ENCODE results near the gene NFILZ.
"Not testable (repeated sequence)": the region's sequence is repeated elsewhere in the genome, so short reads cannot be mapped to it uniquely, and the experiment has no call there.

NFILZ gene

DNA sequence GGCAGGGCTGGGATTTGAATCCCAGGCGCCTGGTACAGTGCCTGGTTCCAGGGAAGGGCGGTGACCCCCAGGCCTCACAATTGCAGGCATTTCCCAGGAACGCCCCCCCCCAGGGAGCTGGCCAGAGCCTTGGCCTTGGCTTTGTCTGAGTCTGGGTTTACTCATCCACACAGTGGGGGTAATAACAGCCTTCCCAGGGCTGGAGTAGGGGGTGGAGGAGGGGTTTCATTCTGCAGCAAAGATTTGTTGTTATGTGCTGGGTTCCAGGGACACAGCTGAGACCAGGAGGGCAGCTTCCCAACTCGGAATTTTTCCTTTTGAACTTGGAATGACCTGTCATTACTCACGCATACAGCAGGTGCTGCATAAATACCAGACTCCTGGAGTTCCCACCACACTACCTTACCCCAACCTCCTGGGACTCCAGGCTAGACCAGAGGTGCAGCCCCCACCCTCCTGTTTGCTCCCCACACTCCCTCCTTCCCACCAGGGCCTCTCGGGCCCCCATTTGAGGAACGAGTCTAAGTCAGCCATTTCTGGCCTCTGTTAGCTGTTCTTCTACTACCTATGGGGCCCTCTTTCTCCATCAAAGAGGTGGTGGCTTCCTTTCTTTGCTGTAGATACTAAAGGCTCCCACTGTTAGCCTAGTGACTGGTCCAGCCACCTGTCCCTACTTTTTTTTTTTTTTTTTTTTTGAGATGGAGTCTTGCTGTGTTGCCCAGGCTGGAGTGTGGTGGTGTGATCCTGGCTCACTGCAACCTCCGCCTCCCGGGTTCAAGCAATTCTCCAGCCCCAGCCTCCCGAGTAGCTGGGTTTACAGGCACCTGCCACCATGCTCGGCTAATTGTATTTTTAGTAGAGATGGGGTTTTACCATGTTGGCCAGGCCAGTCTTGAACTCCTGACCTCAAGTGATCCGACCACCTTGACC is 18.3 kb upstream of the NFILZ start:
- DNase-seq: no peak

DNA sequence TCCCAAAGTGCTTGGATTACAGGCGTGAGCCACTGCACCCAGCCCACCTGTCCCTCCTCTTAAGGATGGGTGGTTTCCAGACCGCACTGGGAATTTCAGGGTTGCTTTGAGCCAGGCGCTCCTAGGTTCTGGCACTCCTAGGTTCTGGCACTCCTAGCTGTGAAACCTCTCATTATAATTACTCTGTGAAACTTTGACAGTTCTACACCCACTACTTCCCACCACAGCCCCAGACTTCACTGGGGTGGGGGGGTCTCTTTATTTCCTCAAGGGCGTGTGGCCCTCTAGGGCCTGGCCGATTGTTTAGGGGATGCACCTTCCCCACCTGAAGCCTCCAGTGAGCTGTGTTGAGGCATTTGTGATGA is 17.6 kb upstream of the NFILZ start:
- no peak for DNase-seq

DNA sequence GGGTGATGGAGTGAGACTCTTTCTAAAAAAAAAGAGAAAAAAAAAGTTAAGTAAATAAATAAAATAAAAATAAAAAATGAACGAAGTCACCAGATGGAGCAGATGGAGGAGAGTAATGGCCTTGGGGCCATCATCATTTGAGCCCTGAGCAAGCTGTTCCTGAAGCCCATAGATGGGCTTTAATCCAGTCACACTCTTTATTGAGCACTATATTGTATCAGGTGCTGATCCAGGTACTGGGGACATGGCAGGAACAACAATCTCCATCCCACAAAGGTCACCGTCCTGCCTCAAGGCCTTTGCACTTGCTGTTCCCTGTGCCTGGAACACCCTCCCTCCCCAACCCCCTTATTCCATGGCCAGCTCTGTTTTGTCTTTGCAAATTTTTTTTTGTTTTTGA is 16.0 kb upstream of the NFILZ start:
- no peak for DNase-seq

DNA sequence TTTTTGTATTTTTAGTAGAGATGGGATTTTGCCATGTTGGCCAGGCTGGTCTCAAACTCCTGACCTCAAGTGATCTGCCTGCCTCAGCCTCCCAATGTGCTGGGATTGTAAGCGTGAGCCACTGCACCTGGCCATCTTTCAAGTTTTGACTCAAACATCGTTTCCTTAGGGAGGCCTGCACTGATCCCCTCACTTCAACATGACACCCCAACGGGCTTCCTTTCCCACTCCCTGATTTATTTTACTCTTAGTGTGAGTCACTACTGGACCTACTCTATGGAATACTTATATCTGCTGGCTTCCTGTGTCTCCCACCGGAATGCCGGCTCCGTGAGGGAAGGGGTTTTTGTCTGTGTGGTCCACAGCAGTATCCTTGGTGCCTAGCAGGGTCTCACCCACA is 15.4 kb upstream of the NFILZ start:
- DNase-seq: no peak

DNA sequence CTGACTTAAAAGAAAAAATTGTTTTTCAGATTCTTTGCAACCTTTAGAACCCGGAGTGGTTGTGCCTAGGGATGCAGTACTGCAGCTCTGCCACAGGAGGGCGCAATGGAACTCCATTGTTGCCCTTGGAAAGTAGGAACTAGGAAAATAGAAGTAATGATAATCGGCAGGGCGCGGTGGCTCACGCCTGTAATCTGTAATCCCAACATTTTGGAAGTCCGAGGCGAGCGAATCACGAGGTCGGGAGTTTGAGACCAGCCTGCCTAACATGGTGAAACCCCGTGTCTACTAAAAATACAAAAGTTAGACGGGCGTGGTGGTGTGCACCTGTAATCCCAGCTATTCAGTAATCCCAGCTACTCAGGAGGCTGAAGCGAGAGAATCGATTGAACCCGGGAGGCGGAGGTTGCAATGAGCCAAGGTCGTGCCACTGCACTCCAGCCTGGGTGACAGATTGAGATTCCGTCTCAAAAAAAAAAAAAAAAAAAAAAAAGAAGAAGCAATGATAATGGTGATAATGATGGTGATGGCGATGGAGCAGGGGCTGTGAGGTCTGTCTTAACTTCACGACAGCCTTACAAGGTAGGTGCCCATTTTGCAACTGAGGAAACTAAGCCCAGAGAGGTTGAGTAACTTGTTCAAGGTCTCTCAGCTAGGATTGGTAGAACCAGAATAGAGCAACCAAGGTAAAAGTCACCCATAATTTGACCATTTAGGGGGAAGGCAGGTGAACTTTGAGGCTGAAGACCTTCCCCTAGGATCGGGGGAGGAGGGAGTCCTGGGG is 14.4 kb upstream of the NFILZ start:
- DNase-seq: peak; percentile 71

DNA sequence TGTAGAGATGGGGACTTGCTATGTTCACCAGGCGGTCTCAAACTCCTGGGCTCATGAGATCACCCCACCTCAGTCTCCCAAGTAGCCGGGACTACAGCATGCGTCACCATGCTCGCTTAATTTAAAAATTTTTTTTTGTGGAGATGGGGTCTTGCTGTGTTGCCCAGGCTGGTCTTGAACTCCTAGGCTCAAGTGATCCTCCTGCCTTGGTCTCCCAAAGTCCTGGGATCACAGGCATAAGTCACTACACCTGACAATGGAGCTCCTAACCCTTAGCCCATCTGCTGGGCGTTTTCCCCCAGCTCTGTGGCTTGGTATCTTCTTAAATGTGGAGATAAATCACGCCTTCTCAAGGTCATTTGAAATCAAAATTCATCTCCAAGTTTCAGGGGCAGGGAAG is 13.6 kb upstream of the NFILZ start:
- no peak for DNase-seq

DNA sequence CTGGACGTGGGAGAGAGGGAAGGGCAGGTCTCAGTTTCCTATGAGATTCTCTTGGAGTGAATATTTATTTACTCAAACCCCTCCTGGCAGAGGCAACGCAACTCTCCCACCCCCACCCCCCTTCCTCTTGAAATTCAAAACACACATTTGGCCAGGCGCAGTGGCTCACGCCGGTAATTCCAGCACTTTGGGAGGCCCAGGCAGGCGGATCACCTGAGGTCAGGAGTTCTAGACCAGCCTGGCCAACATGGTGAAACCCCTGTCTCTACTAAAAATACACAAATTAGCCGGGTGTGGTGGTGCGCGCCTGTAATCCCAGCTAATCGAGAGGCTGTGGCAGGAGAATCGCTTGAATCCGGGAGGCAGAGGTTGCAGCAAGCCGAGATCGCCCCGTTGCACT is 13.1 kb upstream of the NFILZ start:
- not testable (repeated sequence) for DNase-seq

DNA sequence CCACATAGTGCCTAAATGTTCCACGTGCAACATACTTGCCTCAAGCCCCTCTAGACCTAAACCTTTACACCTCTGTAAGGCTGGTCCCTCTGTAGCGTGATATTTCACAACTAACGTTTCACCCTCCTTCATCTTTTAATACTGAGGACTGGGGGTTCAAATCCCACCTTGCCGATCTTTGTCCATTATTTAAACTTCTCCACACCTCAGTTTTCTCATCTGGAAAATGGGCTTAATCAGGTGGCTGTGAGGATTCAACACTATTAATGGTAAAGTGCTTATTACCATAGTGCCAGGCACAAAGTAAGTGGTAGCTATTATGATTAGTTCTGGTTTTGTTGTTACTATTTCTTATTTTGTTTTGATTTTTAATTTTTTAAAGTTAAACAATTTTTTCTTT is 12.4 kb upstream of the NFILZ start:
- no peak for DNase-seq

DNA sequence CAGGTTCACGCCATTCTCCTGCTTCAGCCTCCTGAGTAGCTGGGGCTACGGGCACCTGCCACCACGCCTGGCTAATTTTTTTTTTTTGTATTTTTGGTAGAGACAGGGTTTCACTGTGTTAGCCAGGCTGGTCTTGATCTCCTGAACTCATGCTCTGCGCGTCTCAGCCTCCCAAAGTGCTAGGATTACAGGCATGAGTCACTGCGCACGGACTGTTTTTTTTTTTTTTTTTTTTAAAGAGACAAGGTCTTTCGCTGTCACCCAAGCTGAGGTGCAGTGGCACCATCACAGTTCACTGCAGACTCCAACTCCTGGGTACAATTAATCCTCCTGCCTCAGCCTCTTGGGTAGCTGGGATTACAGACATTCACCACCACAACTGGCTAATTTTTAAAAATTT is 11.7 kb upstream of the NFILZ start:
- no peak for DNase-seq

DNA sequence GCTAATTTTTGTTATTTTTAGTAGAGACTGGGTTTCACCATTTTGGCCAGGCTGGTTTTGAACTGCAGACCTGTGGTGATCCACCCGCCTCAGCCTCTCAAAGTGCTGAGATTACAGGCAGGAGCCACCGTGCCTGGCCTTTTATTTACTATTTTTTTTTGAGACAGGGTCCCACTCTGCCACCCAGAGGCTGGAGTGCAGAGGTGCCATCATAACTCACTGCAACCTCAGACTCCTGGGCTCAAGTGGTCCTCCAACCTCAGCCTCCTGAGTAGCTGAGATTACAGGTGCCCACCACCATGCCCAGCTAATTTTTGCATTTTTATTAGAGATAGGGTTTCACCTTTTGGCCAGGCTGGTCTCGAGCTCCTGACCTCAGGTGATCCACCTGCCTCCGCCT is 7.5 kb upstream of the NFILZ start:
- peak; percentile 25 for DNase-seq

DNA sequence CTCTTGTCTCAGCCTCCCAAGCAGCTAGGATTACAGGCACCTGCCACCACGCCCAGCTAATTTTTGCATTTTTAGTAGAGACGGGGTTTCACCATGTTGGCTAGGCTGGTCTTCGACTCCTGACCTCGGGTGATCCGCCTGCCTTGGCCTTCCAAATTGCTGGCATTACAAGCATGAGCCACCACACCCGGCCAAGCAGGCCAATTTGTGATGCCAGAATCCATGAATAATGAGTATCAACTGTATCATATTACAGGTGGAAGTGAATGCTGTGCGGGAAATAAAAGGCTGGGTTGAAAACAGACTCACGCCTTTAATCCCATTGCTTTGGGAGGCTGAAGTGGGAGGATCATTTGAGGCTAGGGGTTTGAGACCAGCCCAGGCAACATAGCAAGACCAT is 3.6 kb upstream of the NFILZ start:
- DNase-seq: no peak

DNA sequence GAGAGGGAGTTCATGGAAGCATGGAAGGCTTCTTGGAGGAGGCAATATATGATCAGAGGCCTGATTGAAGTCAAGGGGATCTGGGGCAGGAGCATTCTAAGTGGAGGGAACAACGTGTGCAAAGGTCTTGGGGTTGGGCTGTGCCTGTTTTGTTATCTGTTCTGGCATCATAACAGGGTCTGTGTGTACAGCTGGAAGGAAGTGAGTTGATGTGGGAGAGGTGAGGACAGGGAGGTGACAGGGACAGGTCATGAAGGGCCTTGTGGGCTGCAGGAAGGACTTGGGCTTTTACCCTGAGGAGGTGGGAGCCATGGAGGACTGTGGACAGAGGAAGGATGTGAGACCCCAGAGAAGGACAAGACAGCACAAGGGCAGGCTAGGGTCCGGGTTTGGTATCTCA is 1.2 kb upstream of the NFILZ start:
- DNase-seq: no peak

DNA sequence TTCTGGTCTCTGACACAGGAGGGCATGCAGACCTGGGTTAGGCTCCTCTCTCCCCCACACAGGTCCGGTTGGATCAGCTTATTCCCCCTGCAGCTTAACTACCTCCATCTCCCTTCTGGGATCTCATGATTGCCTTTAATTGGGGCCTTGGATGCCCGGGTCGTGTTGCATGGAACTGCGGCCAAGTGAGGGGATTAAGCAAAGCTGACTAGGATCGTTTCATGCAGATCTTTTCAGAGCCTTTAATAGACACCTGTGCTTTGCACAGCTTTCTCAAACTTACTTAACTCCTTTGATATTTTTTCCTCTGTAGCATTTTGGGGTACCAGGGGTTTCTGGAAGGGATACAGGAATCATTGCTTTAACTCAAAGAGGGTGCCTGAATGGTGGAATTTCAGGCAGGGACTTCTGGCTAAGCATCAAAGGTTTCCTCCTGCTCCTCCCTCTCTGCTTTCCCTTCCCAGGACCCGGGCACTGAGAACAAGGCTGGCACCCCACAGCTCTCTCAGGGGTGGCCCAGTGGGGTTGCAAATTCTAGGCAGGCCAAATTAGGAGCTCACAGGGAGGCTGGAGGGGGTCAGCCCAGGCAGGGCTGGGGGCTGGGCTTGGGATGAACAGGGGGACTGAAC is 477 bp downstream of the NFILZ start:
- no peak for DNase-seq

DNA sequence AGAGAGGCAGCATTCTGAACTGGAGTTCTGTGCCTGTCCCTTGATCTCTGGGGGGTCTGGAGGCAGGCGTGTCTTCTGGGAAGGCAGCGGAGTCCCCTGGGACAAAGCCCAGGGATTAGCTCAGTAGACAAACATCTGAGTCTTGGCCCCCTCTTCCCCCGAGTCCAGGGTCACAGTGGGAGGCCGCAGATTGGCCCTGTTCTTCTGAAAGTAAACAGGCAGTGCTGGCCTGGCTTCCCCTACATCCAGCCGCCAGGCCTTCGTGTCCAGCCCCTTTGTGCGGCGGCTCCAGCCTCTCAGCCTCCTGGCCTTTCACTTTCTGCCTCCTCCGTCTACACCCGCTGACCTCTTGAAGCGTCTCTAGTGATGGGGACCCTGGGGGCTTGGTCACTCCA is 989 bp downstream of the NFILZ start:
- DNase-seq: no peak

DNA sequence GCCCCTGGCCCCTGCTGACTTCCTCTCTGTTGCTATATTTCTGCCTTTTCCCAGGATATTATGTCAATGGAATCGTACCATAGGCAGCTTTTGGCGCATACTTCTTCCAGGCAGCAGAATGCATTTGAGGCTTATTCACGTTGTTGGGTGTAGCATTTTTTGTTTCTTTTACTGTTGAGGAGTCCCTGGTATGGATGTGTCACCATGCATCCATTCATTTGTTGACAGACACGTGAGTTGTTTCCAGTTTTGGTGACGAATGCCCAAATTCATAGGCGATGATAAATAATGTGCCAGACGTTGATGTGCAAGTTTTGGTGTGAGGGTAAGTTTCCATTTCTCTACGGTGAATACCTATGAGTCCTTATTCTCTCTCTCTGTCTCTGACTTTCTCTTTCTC is 5.0 kb downstream of the NFILZ start:
- DNase-seq: no peak

DNA sequence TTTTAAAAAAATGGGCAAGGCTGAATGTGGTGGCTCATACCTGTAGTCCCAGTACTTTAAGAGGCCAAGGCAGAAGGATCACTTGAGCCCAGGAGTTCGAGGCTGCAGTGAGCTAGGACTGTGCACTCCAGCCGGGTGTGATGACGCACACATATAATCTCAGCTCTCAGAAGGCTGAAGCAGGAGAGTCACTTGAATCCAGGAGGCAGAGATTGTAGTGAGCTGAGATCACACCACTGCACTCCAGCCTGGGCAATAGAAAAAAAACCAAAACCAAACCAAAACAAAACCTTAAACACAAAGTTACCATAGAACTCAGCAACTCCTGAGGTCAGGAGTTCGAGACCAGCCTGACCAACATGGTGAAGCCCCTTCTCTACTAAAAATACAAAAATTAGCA is 6.6 kb downstream of the NFILZ start:
- DNase-seq: not testable (repeated sequence)

DNA sequence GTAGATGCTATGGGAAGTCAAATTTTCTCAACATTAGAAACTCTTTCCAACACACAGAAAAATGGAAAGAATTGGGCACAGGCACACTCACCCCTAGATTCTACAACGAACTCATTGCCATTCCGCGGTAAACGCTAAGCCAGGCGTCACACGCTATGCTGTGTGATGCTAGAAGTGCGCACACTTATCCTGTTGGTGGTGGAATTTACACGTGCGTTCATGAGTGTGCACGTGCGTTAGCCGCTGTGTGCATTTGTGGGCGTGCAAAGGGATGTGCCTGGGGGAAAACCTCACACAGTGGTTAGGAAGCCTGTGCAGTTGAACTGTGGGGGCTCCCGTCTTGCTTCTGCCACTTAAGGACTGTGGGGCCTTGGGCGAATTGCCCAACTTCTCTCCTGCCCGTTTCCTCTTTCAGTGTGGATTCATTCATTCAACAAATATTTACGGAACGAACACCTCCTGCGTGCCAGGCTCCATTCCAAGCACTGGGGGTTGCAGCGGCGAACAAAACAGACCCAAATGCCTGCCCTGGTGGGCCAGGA is 7.7 kb downstream of the NFILZ start:
- DNase-seq: no peak

DNA sequence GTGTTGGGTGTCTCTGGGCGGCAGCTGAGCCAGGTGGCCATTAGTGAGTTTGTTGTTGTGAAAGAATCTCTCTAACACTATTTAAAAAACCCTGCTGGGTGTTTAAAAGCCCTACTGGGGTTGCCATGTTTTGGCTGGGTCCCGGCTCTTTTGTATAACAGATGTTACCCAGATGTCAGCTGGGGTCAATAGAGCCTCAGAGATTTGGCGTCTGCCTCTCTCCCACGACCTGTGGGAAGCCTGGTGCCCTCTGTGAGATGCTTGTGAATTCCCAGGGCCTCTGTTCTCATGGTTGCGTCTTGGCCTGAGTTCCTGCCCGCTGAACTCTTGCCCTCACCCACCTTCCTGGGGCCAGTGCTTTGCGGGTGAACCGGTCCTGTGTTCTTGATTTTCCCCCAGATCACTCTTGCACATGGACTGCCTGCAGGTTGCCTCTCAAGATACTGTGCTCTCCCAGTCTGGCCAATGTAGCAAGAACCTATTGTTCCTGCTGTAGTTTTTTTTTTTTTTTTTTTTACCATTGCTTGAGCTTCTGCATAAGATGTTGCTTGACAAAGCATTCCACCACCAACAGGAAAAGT is 9.5 kb downstream of the NFILZ start:
- no peak for DNase-seq

DNA sequence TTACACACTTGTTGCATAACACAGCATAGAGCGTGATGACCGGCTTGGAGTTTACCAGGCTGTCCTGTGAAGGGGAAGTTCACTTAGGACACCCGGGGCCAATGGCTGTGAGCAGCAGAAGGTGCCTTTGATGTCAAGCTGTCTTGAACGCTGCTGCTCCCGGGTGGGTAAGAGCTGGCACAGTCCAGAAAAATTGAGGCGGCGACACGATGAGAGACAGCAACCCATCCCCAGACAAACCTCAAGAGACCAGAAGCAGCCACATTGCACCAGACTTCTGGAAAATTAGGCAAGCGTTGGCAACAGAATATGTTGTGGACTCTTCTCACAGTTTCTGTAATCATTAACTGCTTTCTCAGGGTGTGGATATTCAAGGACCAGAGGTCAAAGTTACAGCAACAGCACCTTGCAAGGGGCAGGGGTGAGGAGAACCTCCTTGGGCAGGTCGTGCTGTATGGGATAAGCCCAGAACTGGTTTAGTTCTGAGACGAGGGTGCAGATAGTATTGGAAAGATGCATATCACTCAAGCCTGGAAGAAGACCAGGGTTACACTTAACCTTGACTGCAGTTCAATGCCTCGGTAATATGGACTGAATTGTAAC is 10.1 kb downstream of the NFILZ start:
- peak; percentile 4 for DNase-seq

DNA sequence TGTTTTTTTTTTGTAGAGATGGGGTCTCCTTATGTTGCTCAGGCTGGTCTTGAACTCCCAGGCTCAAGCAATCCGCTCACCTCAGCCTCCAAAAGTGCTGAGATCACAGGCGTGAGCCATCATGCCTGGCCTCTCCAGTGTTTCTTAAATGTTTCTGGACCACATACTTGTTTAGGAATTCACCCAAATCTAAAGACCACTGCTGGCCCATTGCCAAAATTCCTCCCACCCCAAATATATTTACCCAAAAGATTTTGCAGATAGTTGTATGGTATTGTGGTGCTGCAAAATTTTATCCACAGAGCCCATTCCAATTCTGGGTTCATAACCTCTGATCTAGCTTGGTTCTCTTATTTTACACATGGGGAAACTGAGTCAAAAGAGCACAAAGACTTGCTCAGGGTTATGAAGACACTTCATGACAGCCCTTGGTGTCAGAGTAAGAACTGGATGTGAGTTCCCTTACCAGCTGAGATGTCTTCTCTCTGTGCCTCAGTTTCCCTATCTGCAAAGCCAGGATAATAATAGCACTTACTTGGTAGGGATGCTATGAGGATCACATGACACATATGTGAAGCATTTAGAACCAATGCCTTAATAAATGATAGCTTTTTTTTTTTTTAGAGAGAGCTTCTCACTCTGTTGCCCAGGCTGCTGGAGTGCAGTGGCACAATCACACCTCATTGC is 10.9 kb downstream of the NFILZ start:
- DNase-seq: no peak

DNA sequence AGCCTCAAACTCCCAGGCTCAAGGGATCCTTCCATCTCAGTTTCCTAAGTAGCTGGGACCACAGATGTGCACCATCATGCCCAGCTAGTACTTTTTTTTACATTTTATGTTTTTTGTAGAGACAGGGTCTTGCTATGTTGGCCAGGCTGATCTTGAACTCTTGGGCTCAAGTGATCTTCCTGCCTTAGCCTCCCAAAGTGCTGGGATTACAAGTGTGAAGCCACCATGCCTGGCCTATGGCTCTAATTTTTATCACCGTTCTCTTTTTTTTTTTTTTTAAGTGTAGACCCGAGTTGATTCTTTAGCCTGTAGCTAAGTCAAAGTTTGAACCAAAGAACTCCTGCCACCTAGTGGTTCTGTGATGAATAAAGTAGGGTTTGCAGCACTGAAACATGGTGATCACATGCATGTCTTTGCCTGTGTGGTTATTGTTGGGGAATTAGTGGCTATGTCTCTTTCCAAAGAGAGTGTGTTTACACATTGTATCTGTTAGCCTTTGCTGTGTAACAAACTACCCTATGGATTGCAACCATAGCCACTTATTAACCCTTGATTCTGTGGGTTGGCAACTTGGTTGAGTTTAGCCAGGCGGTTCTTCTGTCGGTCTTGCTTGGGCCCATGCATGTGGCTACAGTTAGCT is 11.6 kb downstream of the NFILZ start:
- peak; percentile 65 for DNase-seq

DNA sequence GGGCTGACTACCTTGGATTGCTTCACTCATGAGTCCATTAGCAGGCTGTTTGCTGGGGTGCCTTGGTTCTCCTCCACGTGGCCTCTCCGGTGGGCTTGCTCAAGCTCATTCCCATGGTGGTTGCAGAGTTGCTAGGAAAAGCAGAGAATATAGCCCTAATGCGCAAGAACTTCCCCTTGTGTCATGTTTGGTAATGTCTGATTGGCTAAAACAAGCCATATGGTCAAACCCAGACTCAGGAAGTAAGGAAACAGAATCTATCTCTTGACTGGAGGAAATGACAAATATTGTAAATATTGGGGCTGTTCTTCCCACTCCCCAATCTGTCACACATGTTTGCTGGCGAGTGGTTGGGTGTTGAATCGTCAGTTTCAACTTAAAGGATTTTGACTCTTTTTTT is 12.1 kb downstream of the NFILZ start:
- DNase-seq: no peak
